Hematopoietic multipotent progenitor cell treated with erythropoietin and hydrocortisone succinate and interleukin-3 and kit ligand, for 6 days (in vitro differentiated cells): Measurements from ENCODE around the gene TMEM42.
A peak's percentile ranks its signal among the peaks of the same experiment; 100 is the strongest.

Experiments used
- DNase-seq: peaks from one replicate; pipeline ENCODE4 v3.0.0-alpha.2; 2015

Gene TMEM42

GRCh38 chr3:44913868-44914468, 52.3 kb downstream of the TMEM42 start:
- peak; percentile 85 for DNase-seq

GRCh38 chr3:44914936-44915335, 53.2 kb downstream of the TMEM42 start:
- DNase-seq, result peak; percentile 56
